ENCODE results near the gene RBM4.

Gene RBM4

DNA sequence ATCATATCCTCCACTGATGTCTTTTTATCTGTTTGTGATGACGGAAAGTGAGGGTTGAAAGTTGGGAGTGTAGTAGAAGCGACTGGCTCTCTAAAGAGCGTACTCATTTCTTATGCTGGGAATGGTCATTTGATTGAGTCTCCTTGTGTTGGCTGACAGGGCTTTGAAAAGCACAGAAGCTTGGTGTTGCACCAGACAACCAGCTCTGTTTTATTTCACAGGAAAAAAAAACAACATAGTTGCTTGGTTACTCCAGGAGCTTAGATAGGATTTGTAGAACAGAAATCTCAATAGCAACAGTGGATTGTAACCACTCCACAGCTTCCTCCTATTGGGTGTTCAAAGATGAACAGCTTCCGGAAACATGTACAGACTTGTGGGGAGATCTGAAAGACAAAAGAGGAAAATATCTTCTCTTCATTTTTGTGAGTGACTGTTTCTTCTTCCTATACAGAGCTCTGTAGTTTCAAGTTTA, 19.4 kb upstream of the RBM4 start:
- H3K4me3 ChIP-seq (ENCODE audit: low read depth, low read length) = peak overlapping the region; percentile 72
- TF ChIP-seq, protein P1, sequence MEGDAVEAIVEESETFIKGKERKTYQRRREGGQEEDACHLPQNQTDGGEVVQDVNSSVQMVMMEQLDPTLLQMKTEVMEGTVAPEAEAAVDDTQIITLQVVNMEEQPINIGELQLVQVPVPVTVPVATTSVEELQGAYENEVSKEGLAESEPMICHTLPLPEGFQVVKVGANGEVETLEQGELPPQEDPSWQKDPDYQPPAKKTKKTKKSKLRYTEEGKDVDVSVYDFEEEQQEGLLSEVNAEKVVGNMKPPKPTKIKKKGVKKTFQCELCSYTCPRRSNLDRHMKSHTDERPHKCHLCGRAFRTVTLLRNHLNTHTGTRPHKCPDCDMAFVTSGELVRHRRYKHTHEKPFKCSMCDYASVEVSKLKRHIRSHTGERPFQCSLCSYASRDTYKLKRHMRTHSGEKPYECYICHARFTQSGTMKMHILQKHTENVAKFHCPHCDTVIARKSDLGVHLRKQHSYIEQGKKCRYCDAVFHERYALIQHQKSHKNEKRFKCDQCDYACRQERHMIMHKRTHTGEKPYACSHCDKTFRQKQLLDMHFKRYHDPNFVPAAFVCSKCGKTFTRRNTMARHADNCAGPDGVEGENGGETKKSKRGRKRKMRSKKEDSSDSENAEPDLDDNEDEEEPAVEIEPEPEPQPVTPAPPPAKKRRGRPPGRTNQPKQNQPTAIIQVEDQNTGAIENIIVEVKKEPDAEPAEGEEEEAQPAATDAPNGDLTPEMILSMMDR (IDR thresholded peaks at IDR 0.05; ENCODE audit: low read depth, low read length) = no peak

- TF ChIP-seq, protein P1 (IDR thresholded peaks at IDR 0.05; ENCODE audit: low read depth, low read length) = no peak
- no peak overlapping the region for H3K4me3 ChIP-seq (ENCODE audit: low read depth, low read length)
Observed at GRCh38 chr11:66624450-66624849, 14.1 kb upstream of the RBM4 start.

DNA sequence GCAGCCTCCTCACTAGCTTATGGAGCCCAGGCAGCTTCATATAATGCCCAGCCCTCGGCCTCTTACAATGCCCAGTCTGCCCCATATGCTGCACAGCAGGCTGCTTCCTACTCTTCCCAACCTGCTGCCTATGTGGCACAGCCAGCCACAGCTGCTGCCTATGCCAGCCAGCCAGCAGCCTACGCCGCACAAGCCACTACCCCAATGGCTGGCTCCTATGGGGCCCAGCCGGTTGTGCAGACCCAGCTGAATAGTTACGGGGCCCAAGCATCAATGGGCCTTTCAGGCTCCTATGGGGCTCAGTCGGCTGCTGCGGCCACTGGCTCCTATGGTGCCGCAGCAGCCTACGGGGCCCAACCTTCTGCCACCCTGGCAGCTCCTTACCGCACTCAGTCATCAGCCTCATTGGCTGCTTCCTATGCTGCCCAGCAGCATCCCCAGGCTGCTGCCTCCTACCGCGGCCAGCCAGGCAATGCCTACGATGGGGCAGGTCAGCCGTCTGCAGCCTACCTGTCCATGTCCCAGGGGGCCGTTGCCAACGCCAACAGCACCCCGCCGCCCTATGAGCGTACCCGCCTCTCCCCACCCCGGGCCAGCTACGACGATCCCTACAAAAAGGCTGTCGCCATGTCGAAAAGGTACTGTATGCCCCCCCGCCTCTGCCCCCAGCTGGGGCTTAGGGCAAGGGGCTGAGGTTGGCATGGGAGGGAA, 13.3 kb upstream of the RBM4 start:
- TF ChIP-seq, protein P1 (IDR thresholded peaks at IDR 0.05; ENCODE audit: low read depth, low read length) = no peak
- no peak overlapping the region for H3K4me3 ChIP-seq (ENCODE audit: low read depth, low read length)

DNA sequence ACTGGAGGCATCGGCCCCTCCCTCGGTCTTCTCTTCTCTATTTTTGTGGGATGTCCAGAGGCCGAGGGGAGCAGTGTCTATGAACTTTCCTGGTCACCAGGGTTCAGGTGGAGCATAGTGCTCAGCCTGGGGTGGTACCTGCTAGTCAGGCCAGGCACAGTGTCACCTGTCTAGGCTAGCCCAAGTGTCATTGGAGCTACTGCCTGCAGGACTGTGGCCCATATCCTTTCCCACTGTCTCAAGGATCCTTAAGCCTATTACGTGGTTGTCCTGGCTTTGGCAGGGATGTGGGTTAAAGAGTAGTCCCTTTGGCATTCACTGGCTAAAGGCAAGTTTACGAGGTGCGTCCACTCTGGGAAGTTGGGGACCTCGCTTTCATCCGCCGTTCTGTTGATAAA, 12.8 kb upstream of the RBM4 start:
- no peak overlapping the region for H3K4me3 ChIP-seq (ENCODE audit: low read depth, low read length)
- TF ChIP-seq, protein P1 (IDR thresholded peaks at IDR 0.05; ENCODE audit: low read depth, low read length) = no peak

DNA sequence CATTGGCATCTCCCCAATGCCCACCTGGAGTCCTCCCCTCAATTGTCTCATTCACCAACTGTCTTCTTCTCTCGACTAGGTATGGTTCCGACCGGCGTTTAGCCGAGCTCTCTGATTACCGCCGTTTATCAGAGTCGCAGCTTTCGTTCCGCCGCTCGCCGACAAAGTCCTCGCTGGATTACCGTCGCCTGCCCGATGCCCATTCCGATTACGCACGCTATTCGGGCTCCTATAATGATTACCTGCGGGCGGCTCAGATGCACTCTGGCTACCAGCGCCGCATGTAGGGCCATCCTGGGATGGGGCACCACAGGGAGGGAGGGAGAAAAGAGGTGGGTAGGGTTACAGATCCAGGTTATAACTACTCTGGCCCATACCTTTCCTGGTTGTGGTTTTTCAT, 12.1 kb upstream of the RBM4 start:
- TF ChIP-seq, protein P1 (IDR thresholded peaks at IDR 0.05; ENCODE audit: low read depth, low read length) = no peak
- no peak overlapping the region for H3K4me3 ChIP-seq (ENCODE audit: low read depth, low read length)

- TF ChIP-seq, protein P1 (IDR thresholded peaks at IDR 0.05; ENCODE audit: low read depth, low read length) = no peak
- H3K4me3 ChIP-seq (ENCODE audit: low read depth, low read length) = no peak overlapping the region
Observed at GRCh38 chr11:66626926-66627325, 11.6 kb upstream of the RBM4 start.

GRCh38 chr11:66628061-66628603, 10.4 kb upstream of the RBM4 start:
- TF ChIP-seq, protein P1 (IDR thresholded peaks at IDR 0.05; ENCODE audit: low read depth, low read length) = no peak
- no peak overlapping the region for H3K4me3 ChIP-seq (ENCODE audit: low read depth, low read length)

All from WI38 (cell line).